Skeletal muscle satellite cell (primary cell): ENCODE data around the gene TEX2.

Experiments used
- H3K27me3 ChIP-seq: 2 replicates; pipeline ENCODE4 v1.7.0; 2013; ENCODE audit warnings: low read length; ENCODE audit not compliant: control insufficient read depth, insufficient read depth
- H3K36me3 ChIP-seq: 2 replicates; pipeline ENCODE4 v1.7.0; 2013; ENCODE audit warnings: mild to moderate bottlenecking, control low read depth, low read length; ENCODE audit not compliant: insufficient read depth
- H3K4me1 ChIP-seq: 2 replicates; pipeline ENCODE4 v1.7.0; 2013; ENCODE audit warnings: low read length; ENCODE audit not compliant: control insufficient read depth, insufficient read depth
- H3K4me2 ChIP-seq: 2 replicates; pipeline ENCODE4 v1.7.0; 2013; ENCODE audit warnings: mild to moderate bottlenecking, low read length
- H3K4me3 ChIP-seq: 2 replicates; pipeline ENCODE4 v1.7.0; 2013; ENCODE audit warnings: low read length
- H3K9ac ChIP-seq: 2 replicates; pipeline ENCODE4 v1.7.0; 2013; ENCODE audit warnings: mild to moderate bottlenecking, low read depth, low read length, moderate library complexity
- H3K9me3 ChIP-seq: replicated peaks from 2 replicates; pipeline ENCODE4 v1.7.0; 2013; ENCODE audit warnings: mild to moderate bottlenecking, control low read depth, low read length

Gene TEX2

GRCh38 chr17:64202683-64203344 lies 60.2 kb downstream of the TEX2 start:
- no peaks in the 10 kb centered on the region for H3K36me3 ChIP-seq
- H3K4me2 ChIP-seq: peak overlapping the region; percentile 61
- H3K27me3 ChIP-seq: no peaks in the 10 kb centered on the region
- H3K9ac ChIP-seq: peak overlapping the region; percentile 15
- H3K4me1 ChIP-seq: peaks cover 48% of the 10 kb centered on the region
- no peak overlapping the region for H3K4me3 ChIP-seq
- H3K9me3 ChIP-seq: no peaks in the 10 kb centered on the region

- Histone ChIP-seq H3K27me3 (no peaks in the 10 kb centered on the region), H3K9me3 (no peaks in the 10 kb centered on the region), H3K4me2 (peak overlapping the region; percentile 20), H3K4me1 (peaks cover 53% of the 10 kb centered on the region), H3K4me3 (no peak overlapping the region), H3K36me3 (no peaks in the 10 kb centered on the region), H3K9ac (no peak overlapping the region)
Measured at GRCh38 chr17:64200080-64201032, 62.7 kb downstream of the TEX2 start.

GRCh38 chr17:64198331-64199090 lies 64.5 kb downstream of the TEX2 start:
- H3K4me1 ChIP-seq: peaks cover 44% of the 10 kb centered on the region

GRCh38 chr17:64196601-64197000 lies 66.5 kb downstream of the TEX2 start:
- H3K27me3 ChIP-seq: no peaks in the 10 kb centered on the region
- no peak overlapping the region for H3K9ac ChIP-seq
- no peaks in the 10 kb centered on the region for H3K9me3 ChIP-seq
- peaks cover 15% of the 10 kb centered on the region for H3K36me3 ChIP-seq
- H3K4me1 ChIP-seq: peaks cover 25% of the 10 kb centered on the region
- H3K4me3 ChIP-seq: no peak overlapping the region
- H3K4me2 ChIP-seq: peak overlapping the region; percentile 23

More at GRCh38 chr17:64198331-64199090, 64.5 kb downstream of the TEX2 start:
- Histone ChIP-seq H3K27me3 (no peaks in the 10 kb centered on the region), H3K9ac (no peak overlapping the region), H3K36me3 (no peaks in the 10 kb centered on the region), H3K9me3 (no peaks in the 10 kb centered on the region), H3K4me3 (no peak overlapping the region), H3K4me2 (no peak overlapping the region)

- H3K4me3 ChIP-seq: no peak overlapping the region
- no peak overlapping the region for H3K9ac ChIP-seq
- no peaks in the 10 kb centered on the region for H3K9me3 ChIP-seq
- no peaks in the 10 kb centered on the region for H3K27me3 ChIP-seq
- no peak overlapping the region for H3K4me2 ChIP-seq
- peaks cover 11% of the 10 kb centered on the region for H3K4me1 ChIP-seq
- H3K36me3 ChIP-seq: peaks cover 25% of the 10 kb centered on the region
Measured at GRCh38 chr17:64193561-64193960, 69.5 kb downstream of the TEX2 start.

GRCh38 chr17:64192589-64192988 lies 70.5 kb downstream of the TEX2 start:
- no peaks in the 10 kb centered on the region for H3K27me3 ChIP-seq
- peaks cover 11% of the 10 kb centered on the region for H3K4me1 ChIP-seq
- no peak overlapping the region for H3K4me3 ChIP-seq
- no peaks in the 10 kb centered on the region for H3K9me3 ChIP-seq
- no peak overlapping the region for H3K9ac ChIP-seq
- no peak overlapping the region for H3K4me2 ChIP-seq
- H3K36me3 ChIP-seq: peaks cover 25% of the 10 kb centered on the region

GRCh38 chr17:64190472-64190871 lies 72.6 kb downstream of the TEX2 start:
- H3K9ac ChIP-seq: no peak overlapping the region
- peaks cover 9% of the 10 kb centered on the region for H3K4me1 ChIP-seq
- no peaks in the 10 kb centered on the region for H3K27me3 ChIP-seq
- no peak overlapping the region for H3K4me2 ChIP-seq
- H3K36me3 ChIP-seq: peaks cover 25% of the 10 kb centered on the region
- H3K9me3 ChIP-seq: no peaks in the 10 kb centered on the region
- no peak overlapping the region for H3K4me3 ChIP-seq

GRCh38 chr17:64188088-64188487 lies 75.0 kb downstream of the TEX2 start:
- H3K4me1 ChIP-seq: peaks cover 17% of the 10 kb centered on the region
- no peak overlapping the region for H3K9ac ChIP-seq
- no peak overlapping the region for H3K4me2 ChIP-seq
- H3K36me3 ChIP-seq: peaks cover 21% of the 10 kb centered on the region
- no peak overlapping the region for H3K4me3 ChIP-seq
- H3K27me3 ChIP-seq: no peaks in the 10 kb centered on the region
- H3K9me3 ChIP-seq: no peaks in the 10 kb centered on the region

GRCh38 chr17:64187093-64187895 lies 75.8 kb downstream of the TEX2 start:
- peaks cover 15% of the 10 kb centered on the region for H3K36me3 ChIP-seq
- peaks cover 17% of the 10 kb centered on the region for H3K4me1 ChIP-seq
- no peak overlapping the region for H3K9ac ChIP-seq
- no peak overlapping the region for H3K4me2 ChIP-seq
- no peaks in the 10 kb centered on the region for H3K27me3 ChIP-seq
- no peak overlapping the region for H3K4me3 ChIP-seq
- no peaks in the 10 kb centered on the region for H3K9me3 ChIP-seq

GRCh38 chr17:64186171-64187092 lies 76.6 kb downstream of the TEX2 start:
- peaks cover 17% of the 10 kb centered on the region for H3K4me1 ChIP-seq

More at GRCh38 chr17:64186171-64187092, 76.6 kb downstream of the TEX2 start:
- H3K27me3 ChIP-seq: no peaks in the 10 kb centered on the region
- H3K9ac ChIP-seq: no peak overlapping the region
- H3K4me2 ChIP-seq: no peak overlapping the region
- H3K36me3 ChIP-seq: peaks cover 10% of the 10 kb centered on the region
- H3K4me3 ChIP-seq: no peak overlapping the region
- no peaks in the 10 kb centered on the region for H3K9me3 ChIP-seq
